Liver (tissue), 9 donors: ENCODE results near the gene SLC25A13. TPM values are rescaled to one million over a fixed set of nuclear protein-coding genes. Genes with fewer than 3 reads are reported as not detected.

Experiments
- DNase-seq: peaks from one replicate; pipeline ENCODE4 v3.0.0-alpha.2; 2017; ENCODE audit warnings: low spot score
- H3K27ac ChIP-seq, 2 donors: one replicate each; pipeline ENCODE4 v1.7.0; 2013; ENCODE audit warnings: inconsistent platforms in 2 of 2, low read length in 2 of 2, control low read depth in 1 of 2, low read depth in 1 of 2, mild to moderate bottlenecking in 1 of 2
- H3K27me3 ChIP-seq, 4 donors: one replicate each; pipeline versions ENCODE4 v1.6.1 to v1.7.0; 2013; ENCODE audit warnings: low read length in 3 of 4, inconsistent platforms in 1 of 4, mild to moderate bottlenecking in 1 of 4, moderate library complexity in 1 of 4; ENCODE audit not compliant: control insufficient read depth in 4 of 4, insufficient read depth in 4 of 4
- H3K36me3 ChIP-seq, 4 donors: one replicate each; pipeline versions ENCODE4 v1.6.1 to v1.7.0; 2013; ENCODE audit warnings: low read length in 3 of 4, mild to moderate bottlenecking in 3 of 4, low read depth in 1 of 4, moderate library complexity in 1 of 4; ENCODE audit not compliant: control insufficient read depth in 4 of 4, insufficient read depth in 3 of 4
- H3K4me1 ChIP-seq, 4 donors: one replicate each; pipeline versions ENCODE4 v1.6.1 to v1.7.0; 2013; ENCODE audit warnings: low read length in 3 of 4, mild to moderate bottlenecking in 3 of 4, moderate library complexity in 1 of 4; ENCODE audit not compliant: control insufficient read depth in 4 of 4, insufficient read depth in 4 of 4
- H3K4me3 ChIP-seq, 3 donors: one replicate each; pipeline versions ENCODE4 v1.6.1 to v1.7.0; 2013; ENCODE audit warnings: low read length in 3 of 3, control low read depth in 1 of 3, low read depth in 1 of 3, mild to moderate bottlenecking in 1 of 3
- H3K9ac ChIP-seq, 2 donors: one replicate each; pipeline ENCODE4 v1.7.0; 2013; ENCODE audit warnings: low read length in 2 of 2, mild to moderate bottlenecking in 2 of 2, moderate library complexity in 2 of 2, control low read depth in 1 of 2, low read depth in 1 of 2
- H3K9me3 ChIP-seq, 4 donors: one replicate each; pipeline versions ENCODE4 v1.6.1 to v1.7.0; 2013; ENCODE audit warnings: low read length in 3 of 4; ENCODE audit not compliant: control insufficient read depth in 4 of 4
- EGR1 ChIP-seq, 2 donors: IDR thresholded peaks; 2 replicates each; pipeline ENCODE4 v1.6.1; 2016 to 2018; ENCODE audit warnings: antibody characterized with exemption in 2 of 2, low read depth in 2 of 2
- FOXA1 ChIP-seq: IDR thresholded peaks from 2 replicates; pipeline ENCODE4 v1.6.1; 2016; ENCODE audit warnings: antibody characterized with exemption
- GABPA ChIP-seq, 2 donors: IDR thresholded peaks in 1 of 2; conservative IDR thresholded peaks in 1 of 2; 2 replicates each; pipeline ENCODE4 v1.6.1; 2016; ENCODE audit warnings: antibody characterized with exemption in 2 of 2, mild to moderate bottlenecking in 1 of 2, moderate library complexity in 1 of 2
- HNF4A ChIP-seq, 2 donors: conservative IDR thresholded peaks; 2 replicates each; pipeline ENCODE4 v1.6.1; 2016; ENCODE audit warnings: antibody characterized with exemption in 2 of 2, mild to moderate bottlenecking in 2 of 2
- HNF4G ChIP-seq: IDR thresholded peaks from 2 replicates; pipeline ENCODE4 v1.6.1; 2016; ENCODE audit warnings: antibody characterized with exemption
- JUND ChIP-seq, 2 donors: IDR thresholded peaks; 2 replicates each; pipeline ENCODE4 v1.6.1; 2016; ENCODE audit warnings: antibody characterized with exemption in 2 of 2
- MAX ChIP-seq: IDR thresholded peaks from 2 replicates; pipeline ENCODE4 v1.6.1; 2016; ENCODE audit warnings: antibody characterized with exemption
- RAD21 ChIP-seq, 2 donors: IDR thresholded peaks; 2 replicates each; pipeline ENCODE4 v1.6.1; 2016; ENCODE audit warnings: antibody characterized with exemption in 2 of 2, mild to moderate bottlenecking in 2 of 2
- REST ChIP-seq: IDR thresholded peaks from 2 replicates; pipeline ENCODE4 v1.6.1; 2016; ENCODE audit warnings: antibody characterized with exemption, mild to moderate bottlenecking
- RXRA ChIP-seq, 2 donors: IDR thresholded peaks; 2 replicates each; pipeline ENCODE4 v1.6.1; 2017 to 2018; ENCODE audit warnings: antibody characterized with exemption in 2 of 2, mild to moderate bottlenecking in 1 of 2
- SP1 ChIP-seq: IDR thresholded peaks from 2 replicates; pipeline ENCODE4 v1.6.1; 2018; ENCODE audit warnings: antibody characterized with exemption, mild to moderate bottlenecking
- TAF1 ChIP-seq: conservative IDR thresholded peaks from 2 replicates; pipeline ENCODE4 v1.6.1; 2016; ENCODE audit warnings: antibody characterized with exemption, mild to moderate bottlenecking
- YY1 ChIP-seq: IDR thresholded peaks from 2 replicates; pipeline ENCODE4 v1.6.1; 2016; ENCODE audit warnings: antibody characterized with exemption, mild to moderate bottlenecking
- whole genome bisulfite sequencing: extraction: QIAGEN DNeasy Blood & Tissue Kit; methylation state at CpG from one replicate; pipeline ENCODE4 v1.1.7; 2013; 5-methylcytosine and 5-hydroxymethylcytosine counted together
- polyA plus RNA-seq, 2 donors: library from polyadenylated mRNA; stranded (reverse) in 1 of 2; unstranded in 1 of 2; fragments of 200-250 nt in 1 of 2; fragments of >200 nt in 1 of 2; fragmentation: Nextera tagmentation in 1 of 2; extraction: Ambion mirVana in 1 of 2; gene quantifications; one replicate each; pipeline versions ENCODE4 v1.2.1 to v1.2.3, GENCODE V29; 2013 to 2015
- total RNA-seq, 2 donors: library from RNA; depleted of rRNA; stranded (reverse); fragments of >200 nt; gene quantifications; one replicate each; pipeline ENCODE4 v1.2.3, GENCODE V29; 2014
- TF ChIP-seq, protein P1 (sequence below): fragments of 150-350 bp; IDR thresholded peaks from 2 replicates; pipeline ENCODE4 v1.5.1; 2017; ENCODE audit warnings: improper control_type of control experiment, low read depth, low read length; ENCODE audit not compliant: missing input control
- TF ChIP-seq, protein P2 (sequence below): IDR thresholded peaks from 2 replicates; pipeline ENCODE4 v1.6.1; 2016; ENCODE audit warnings: antibody characterized with exemption
- TF ChIP-seq, protein P3 (sequence below): IDR thresholded peaks from 2 replicates; pipeline ENCODE4 v1.6.1; 2016; ENCODE audit warnings: antibody characterized with exemption
- donor health status: healthy.
- donor health status: healthy.
- donor health status: healthy.
- donor health status: healthy.
- donor health status: healthy.

Gene SLC25A13
- total and polyA plus RNA-seq, 4 donors, result 45.6 to 116 (median 63.9) TPM

- TF ChIP-seq, protein P1, sequence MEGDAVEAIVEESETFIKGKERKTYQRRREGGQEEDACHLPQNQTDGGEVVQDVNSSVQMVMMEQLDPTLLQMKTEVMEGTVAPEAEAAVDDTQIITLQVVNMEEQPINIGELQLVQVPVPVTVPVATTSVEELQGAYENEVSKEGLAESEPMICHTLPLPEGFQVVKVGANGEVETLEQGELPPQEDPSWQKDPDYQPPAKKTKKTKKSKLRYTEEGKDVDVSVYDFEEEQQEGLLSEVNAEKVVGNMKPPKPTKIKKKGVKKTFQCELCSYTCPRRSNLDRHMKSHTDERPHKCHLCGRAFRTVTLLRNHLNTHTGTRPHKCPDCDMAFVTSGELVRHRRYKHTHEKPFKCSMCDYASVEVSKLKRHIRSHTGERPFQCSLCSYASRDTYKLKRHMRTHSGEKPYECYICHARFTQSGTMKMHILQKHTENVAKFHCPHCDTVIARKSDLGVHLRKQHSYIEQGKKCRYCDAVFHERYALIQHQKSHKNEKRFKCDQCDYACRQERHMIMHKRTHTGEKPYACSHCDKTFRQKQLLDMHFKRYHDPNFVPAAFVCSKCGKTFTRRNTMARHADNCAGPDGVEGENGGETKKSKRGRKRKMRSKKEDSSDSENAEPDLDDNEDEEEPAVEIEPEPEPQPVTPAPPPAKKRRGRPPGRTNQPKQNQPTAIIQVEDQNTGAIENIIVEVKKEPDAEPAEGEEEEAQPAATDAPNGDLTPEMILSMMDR, result no peak
- peak; percentile 76 for TF ChIP-seq MAX
- no peak for TF ChIP-seq TAF1
Observed at GRCh38 chr7:96303105-96303685, 18.7 kb downstream of the SLC25A13 start (continued).

DNA sequence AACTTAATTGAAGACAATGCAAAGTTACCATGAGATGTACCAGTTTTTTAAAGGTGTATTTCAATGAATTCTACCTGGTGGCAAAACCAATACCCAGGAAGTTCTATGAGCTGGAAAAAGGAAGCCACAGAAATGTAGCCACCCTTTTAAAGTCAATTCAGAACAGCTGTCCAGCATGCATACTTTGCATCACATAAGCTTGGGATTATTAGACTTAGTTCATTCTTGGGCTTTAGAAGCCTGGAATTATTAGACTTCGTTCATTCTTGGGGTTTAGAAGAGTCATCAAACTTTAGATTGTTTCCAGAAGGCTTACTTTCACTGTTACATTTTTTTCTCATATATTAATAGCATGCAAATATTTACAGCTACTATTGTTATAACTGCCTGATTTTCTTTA lies 20.9 kb downstream of the SLC25A13 start:
- TF ChIP-seq HNF4G (no peak), MAX (no peak), FOXA1 (no peak), JUND (IDR thresholded peaks at IDR 0.05) (no peak), GABPA (IDR thresholded peaks at IDR 0.05 in 1 of 2, conservative IDR thresholded peaks at IDR 0.05 in 1 of 2) (no peak)
- TF ChIP-seq, protein P2, sequence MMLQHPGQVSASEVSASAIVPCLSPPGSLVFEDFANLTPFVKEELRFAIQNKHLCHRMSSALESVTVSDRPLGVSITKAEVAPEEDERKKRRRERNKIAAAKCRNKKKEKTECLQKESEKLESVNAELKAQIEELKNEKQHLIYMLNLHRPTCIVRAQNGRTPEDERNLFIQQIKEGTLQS, result no peak
- TF ChIP-seq, protein P3, sequence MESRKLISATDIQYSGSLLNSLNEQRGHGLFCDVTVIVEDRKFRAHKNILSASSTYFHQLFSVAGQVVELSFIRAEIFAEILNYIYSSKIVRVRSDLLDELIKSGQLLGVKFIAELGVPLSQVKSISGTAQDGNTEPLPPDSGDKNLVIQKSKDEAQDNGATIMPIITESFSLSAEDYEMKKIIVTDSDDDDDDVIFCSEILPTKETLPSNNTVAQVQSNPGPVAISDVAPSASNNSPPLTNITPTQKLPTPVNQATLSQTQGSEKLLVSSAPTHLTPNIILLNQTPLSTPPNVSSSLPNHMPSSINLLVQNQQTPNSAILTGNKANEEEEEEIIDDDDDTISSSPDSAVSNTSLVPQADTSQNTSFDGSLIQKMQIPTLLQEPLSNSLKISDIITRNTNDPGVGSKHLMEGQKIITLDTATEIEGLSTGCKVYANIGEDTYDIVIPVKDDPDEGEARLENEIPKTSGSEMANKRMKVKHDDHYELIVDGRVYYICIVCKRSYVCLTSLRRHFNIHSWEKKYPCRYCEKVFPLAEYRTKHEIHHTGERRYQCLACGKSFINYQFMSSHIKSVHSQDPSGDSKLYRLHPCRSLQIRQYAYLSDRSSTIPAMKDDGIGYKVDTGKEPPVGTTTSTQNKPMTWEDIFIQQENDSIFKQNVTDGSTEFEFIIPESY, result no peak
- no peak for DNase-seq
- Histone ChIP-seq H3K4me3 (no peak overlapping the region), H3K27me3 (no peaks in the 10 kb centered on the region), H3K9ac (no peak overlapping the region), H3K27ac (no peak overlapping the region), H3K36me3 (peaks cover 0 to 3% (median 1%) of the 10 kb centered on the region in 4 donors), H3K9me3 (no peaks in the 10 kb centered on the region), H3K4me1 (peaks cover 12 to 69% (median 49%) of the 10 kb centered on the region in 4 donors)
- 94% methylated on average over 1 of the region's 1 CpG for WGBS

DNA sequence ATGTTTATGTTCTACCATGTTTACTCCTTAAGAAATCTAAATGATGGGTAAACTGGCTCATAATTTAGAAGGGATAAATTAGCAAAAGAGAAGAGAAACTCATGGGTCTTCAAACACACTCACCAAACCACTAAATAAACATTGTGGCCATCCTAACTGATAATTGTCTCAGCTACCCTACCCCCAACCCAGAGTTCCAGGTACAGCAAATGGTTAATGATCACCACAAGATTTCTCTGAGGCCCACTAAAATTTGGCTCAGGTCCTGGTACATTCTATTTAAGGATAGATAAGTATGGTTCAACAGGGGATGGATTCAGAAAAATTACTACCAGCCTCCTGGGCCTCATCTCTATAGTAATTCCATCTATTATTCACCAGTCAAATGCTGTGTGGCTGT lies 21.4 kb downstream of the SLC25A13 start:
- peaks cover 11 to 64% (median 45%) of the 10 kb centered on the region in 4 donors for H3K4me1 ChIP-seq
- TF ChIP-seq HNF4A (conservative IDR thresholded peaks at IDR 0.05), result peak; percentile 7 to 9
- TF ChIP-seq HNF4G, result no peak
- TF ChIP-seq TAF1, result no peak
- no peak for TF ChIP-seq EGR1 (IDR thresholded peaks at IDR 0.05; ENCODE audit: low read depth in 2 of 2)
- no peak for TF ChIP-seq RXRA (IDR thresholded peaks at IDR 0.05)
- TF ChIP-seq MAX, result no peak
- no peak for TF ChIP-seq YY1
- no peak for TF ChIP-seq REST
- peak in 1 of 2 donors; percentile 4 for TF ChIP-seq RAD21 (IDR thresholded peaks at IDR 0.05)
- TF ChIP-seq SP1, result no peak
- TF ChIP-seq, protein P1, result no peak
- H3K9ac ChIP-seq, result no peak overlapping the region
- H3K36me3 ChIP-seq, result peaks cover 0 to 4% (median 2%) of the 10 kb centered on the region in 4 donors
- DNase-seq, result no peak
- H3K27ac ChIP-seq, result no peak overlapping the region
- no peaks in the 10 kb centered on the region for H3K27me3 ChIP-seq
- no peaks in the 10 kb centered on the region for H3K9me3 ChIP-seq
- H3K4me3 ChIP-seq, result no peak overlapping the region
